HepG2 (cell line): ENCODE data around the gene EPB41L2. TPM values are rescaled to one million over a fixed set of nuclear protein-coding genes. Genes with fewer than 3 reads are reported as not detected.
A peak's percentile ranks its signal among the peaks of the same experiment; 100 is the strongest.

ENCODE experiments used
- ATF1 ChIP-seq: IDR thresholded peaks from 2 replicates; pipeline ENCODE4 v1.6.1; 2016; ENCODE audit warnings: mild to moderate bottlenecking, control low read depth
- CC2D1A ChIP-seq: sonication (generic); formaldehyde crosslinking; IDR thresholded peaks from 2 replicates; pipeline ENCODE4 v1.8.1; 2023; ENCODE audit warnings: mild to moderate bottlenecking, missing genetic modification reagents
- GLI4 ChIP-seq: sonication (generic); formaldehyde crosslinking; IDR thresholded peaks from 2 replicates; pipeline ENCODE4 v1.5.1; 2020; ENCODE audit warnings: missing genetic modification reagents, mild to moderate bottlenecking, moderate library complexity, borderline replicate concordance
- HOXA7 ChIP-seq: sonication (generic); formaldehyde crosslinking; IDR thresholded peaks from 2 replicates; pipeline ENCODE4 v1.8.1; 2022; ENCODE audit warnings: mild to moderate bottlenecking, missing genetic modification reagents, moderate library complexity
- MIXL1 ChIP-seq: IDR thresholded peaks from 2 replicates; pipeline ENCODE4 v1.6.1; 2016
- MZF1 ChIP-seq: sonication (generic); formaldehyde crosslinking; IDR thresholded peaks from 2 replicates; pipeline ENCODE4 v1.8.1; 2023; ENCODE audit warnings: mild to moderate bottlenecking, missing genetic modification reagents, borderline replicate concordance
- NFKBIZ ChIP-seq: IDR thresholded peaks from 2 replicates; pipeline ENCODE4 v1.6.1; 2018; ENCODE audit warnings: missing genetic modification reagents, missing compliant biosample characterization
- ZFP41 ChIP-seq: sonication (generic); formaldehyde crosslinking; IDR thresholded peaks from 2 replicates; pipeline ENCODE4 v1.4.0; 2020; ENCODE audit warnings: mild to moderate bottlenecking, missing genetic modification reagents, borderline replicate concordance
- ZNF143 ChIP-seq: sonication (generic); formaldehyde crosslinking; IDR thresholded peaks from 2 replicates; pipeline ENCODE4 v1.4.0; 2020; ENCODE audit warnings: missing genetic modification reagents
- ZNF546 ChIP-seq: sonication (generic); formaldehyde crosslinking; conservative IDR thresholded peaks from 2 replicates; pipeline ENCODE4 v1.8.1; 2023; ENCODE audit warnings: mild to moderate bottlenecking, missing genetic modification reagents
- ZNF552 ChIP-seq: sonication (generic); formaldehyde crosslinking; IDR thresholded peaks from 2 replicates; pipeline ENCODE4 v1.9.0; 2022; ENCODE audit warnings: missing genetic modification reagents, mild to moderate bottlenecking, borderline replicate concordance
- ZNF564 ChIP-seq: sonication (generic); formaldehyde crosslinking; IDR thresholded peaks from 2 replicates; pipeline ENCODE4 v1.8.1; 2023; ENCODE audit warnings: mild to moderate bottlenecking, missing genetic modification reagents
- ZNF589 ChIP-seq: sonication (generic); formaldehyde crosslinking; conservative IDR thresholded peaks from 2 replicates; pipeline ENCODE4 v1.8.0; 2022; ENCODE audit warnings: mild to moderate bottlenecking, moderate library complexity, missing genetic modification reagents
- ZNF607 ChIP-seq: sonication (generic); formaldehyde crosslinking; IDR thresholded peaks from 2 replicates; pipeline ENCODE4 v1.5.1; 2020; ENCODE audit warnings: missing genetic modification reagents, mild to moderate bottlenecking, borderline replicate concordance
- ZNF75D ChIP-seq: sonication (generic); formaldehyde crosslinking; IDR thresholded peaks from 2 replicates; pipeline ENCODE4 v1.8.1; 2023; ENCODE audit warnings: missing genetic modification reagents, mild to moderate bottlenecking, borderline replicate concordance
- ZNF850 ChIP-seq: sonication (generic); formaldehyde crosslinking; conservative IDR thresholded peaks from 2 replicates; pipeline ENCODE4 v1.9.0; 2021; ENCODE audit warnings: mild to moderate bottlenecking, missing genetic modification reagents
- polyA plus RNA-seq, 8 experiments: library from polyadenylated mRNA; depleted of rRNA in 3 of 8; stranded (reverse) in 7 of 8; unstranded in 1 of 8; fragments of >200 nt; fragmentation: Illumina TruSeq in 4 of 8; extraction: Trizol in 4 of 8; gene quantifications; 2 replicates each; pipeline versions ENCODE4 v1.2.1 to v1.2.3, GENCODE V29; 2011 to 2016; ENCODE audit warnings: low read depth in 4 of 8, missing spikeins in 1 of 8, mixed read lengths in 1 of 8; ENCODE audit not compliant: insufficient read depth in 1 of 8
- total RNA-seq, 5 experiments: library from RNA; depleted of rRNA; stranded (reverse); fragments of >200 nt; fragmentation: Illumina TruSeq; extraction: Trizol; gene quantifications; 2 replicates each; pipeline ENCODE4 v1.2.3, GENCODE V29; 2016; ENCODE audit warnings: low read depth in 1 of 5
- TF ChIP-seq, protein P1 (sequence below): sonication (generic); formaldehyde crosslinking; IDR thresholded peaks from 2 replicates; pipeline ENCODE4 v1.5.0; 2020; ENCODE audit warnings: missing genetic modification reagents
- TF ChIP-seq, protein P2 (sequence below): sonication (generic); formaldehyde crosslinking; IDR thresholded peaks from 2 replicates; pipeline ENCODE4 v1.5.1; 2020; ENCODE audit warnings: missing genetic modification reagents, mild to moderate bottlenecking, borderline replicate concordance
- TF ChIP-seq, protein P3 (sequence below): sonication (generic); formaldehyde crosslinking; conservative IDR thresholded peaks from 2 replicates; pipeline ENCODE4 v1.5.0; 2020; ENCODE audit warnings: missing genetic modification reagents
- TF ChIP-seq, protein P4 (sequence below): sonication (generic); formaldehyde crosslinking; IDR thresholded peaks from 2 replicates; pipeline ENCODE4 v1.5.0; 2020; ENCODE audit warnings: missing genetic modification reagents, mild to moderate bottlenecking, borderline replicate concordance
- TF ChIP-seq, protein P5 (sequence below): sonication (generic); formaldehyde crosslinking; IDR thresholded peaks from 2 replicates; pipeline ENCODE4 v1.9.0; 2021; ENCODE audit warnings: missing genetic modification reagents, borderline replicate concordance

EPB41L2 gene
- total and polyA plus RNA-seq, 2 of the 13 experiments (the other 11 are each of a cell fraction or from before 2014, with no cell fraction given): 41.7 to 56.4 TPM

DNA sequence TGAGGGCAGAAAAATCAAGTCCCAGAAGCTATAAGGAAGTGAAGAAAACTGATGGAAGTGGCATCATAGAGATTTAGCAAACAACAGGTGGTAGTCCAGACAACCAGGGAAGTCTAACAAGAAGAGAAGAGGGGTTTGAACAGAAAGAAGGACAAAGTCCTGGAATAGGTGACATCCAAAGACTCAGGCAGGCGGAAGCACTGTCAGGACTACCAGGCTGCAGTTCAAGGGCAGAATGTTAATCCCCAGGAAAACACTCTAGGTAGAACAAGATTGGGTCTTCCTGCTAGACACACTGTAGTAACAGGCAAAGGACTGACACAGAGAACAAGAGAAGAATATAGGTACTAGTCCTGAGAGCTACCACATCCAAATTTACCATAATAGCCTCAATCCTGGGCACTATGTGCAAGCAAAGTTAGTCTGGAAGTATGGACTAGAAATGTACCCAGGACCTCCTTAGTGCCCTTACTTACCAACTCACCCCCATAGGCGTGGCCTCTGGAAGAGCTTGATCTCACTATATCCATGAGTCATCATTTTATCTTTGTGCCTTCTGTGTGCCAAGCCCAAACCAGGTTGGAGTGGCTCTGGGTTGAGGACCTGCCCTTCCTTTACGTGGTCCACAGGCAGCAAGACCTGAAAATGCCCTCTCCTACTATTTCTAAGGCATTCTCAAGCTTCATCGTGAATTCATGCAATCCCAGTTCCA lies 2.2 kb upstream of the EPB41L2 start (continued):
- TF ChIP-seq, protein P1, sequence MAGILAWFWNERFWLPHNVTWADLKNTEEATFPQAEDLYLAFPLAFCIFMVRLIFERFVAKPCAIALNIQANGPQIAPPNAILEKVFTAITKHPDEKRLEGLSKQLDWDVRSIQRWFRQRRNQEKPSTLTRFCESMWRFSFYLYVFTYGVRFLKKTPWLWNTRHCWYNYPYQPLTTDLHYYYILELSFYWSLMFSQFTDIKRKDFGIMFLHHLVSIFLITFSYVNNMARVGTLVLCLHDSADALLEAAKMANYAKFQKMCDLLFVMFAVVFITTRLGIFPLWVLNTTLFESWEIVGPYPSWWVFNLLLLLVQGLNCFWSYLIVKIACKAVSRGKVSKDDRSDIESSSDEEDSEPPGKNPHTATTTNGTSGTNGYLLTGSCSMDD (CRISPR knock-in tag): no peak
- TF ChIP-seq MIXL1 (CRISPR knock-in tag) (peak; percentile 60), ZNF75D (CRISPR knock-in tag) (no peak), NFKBIZ (0 out of 2 replicates have a peak, but pooled peaks have one; percentile 31), ZNF589 (CRISPR knock-in tag) (no peak), ATF1 (CRISPR knock-in tag) (no peak; the same call in 1 of the 2 replicates), ZNF552 (CRISPR knock-in tag) (no peak), HOXA7 (CRISPR knock-in tag) (no peak), ZFP41 (CRISPR knock-in tag) (no peak), CC2D1A (CRISPR knock-in tag) (0 out of 2 replicates have a peak, but pooled peaks have one; percentile 63), ZNF607 (CRISPR knock-in tag) (peak; percentile 19; the same call in 1 of the 2 replicates), GLI4 (0 out of 2 replicates have a peak, but pooled peaks have one; percentile 48), ZNF564 (no peak), ZNF546 (CRISPR knock-in tag) (no peak), MZF1 (no peak), ZNF143 (CRISPR knock-in tag) (no peak), ZNF850 (no peak)
- TF ChIP-seq, protein P2, sequence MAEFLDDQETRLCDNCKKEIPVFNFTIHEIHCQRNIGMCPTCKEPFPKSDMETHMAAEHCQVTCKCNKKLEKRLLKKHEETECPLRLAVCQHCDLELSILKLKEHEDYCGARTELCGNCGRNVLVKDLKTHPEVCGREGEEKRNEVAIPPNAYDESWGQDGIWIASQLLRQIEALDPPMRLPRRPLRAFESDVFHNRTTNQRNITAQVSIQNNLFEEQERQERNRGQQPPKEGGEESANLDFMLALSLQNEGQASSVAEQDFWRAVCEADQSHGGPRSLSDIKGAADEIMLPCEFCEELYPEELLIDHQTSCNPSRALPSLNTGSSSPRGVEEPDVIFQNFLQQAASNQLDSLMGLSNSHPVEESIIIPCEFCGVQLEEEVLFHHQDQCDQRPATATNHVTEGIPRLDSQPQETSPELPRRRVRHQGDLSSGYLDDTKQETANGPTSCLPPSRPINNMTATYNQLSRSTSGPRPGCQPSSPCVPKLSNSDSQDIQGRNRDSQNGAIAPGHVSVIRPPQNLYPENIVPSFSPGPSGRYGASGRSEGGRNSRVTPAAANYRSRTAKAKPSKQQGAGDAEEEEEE (CRISPR knock-in tag): no peak
- TF ChIP-seq, protein P3, sequence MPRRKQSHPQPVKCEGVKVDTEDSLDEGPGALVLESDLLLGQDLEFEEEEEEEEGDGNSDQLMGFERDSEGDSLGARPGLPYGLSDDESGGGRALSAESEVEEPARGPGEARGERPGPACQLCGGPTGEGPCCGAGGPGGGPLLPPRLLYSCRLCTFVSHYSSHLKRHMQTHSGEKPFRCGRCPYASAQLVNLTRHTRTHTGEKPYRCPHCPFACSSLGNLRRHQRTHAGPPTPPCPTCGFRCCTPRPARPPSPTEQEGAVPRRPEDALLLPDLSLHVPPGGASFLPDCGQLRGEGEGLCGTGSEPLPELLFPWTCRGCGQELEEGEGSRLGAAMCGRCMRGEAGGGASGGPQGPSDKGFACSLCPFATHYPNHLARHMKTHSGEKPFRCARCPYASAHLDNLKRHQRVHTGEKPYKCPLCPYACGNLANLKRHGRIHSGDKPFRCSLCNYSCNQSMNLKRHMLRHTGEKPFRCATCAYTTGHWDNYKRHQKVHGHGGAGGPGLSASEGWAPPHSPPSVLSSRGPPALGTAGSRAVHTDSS (CRISPR knock-in tag): no peak
- TF ChIP-seq, protein P4, sequence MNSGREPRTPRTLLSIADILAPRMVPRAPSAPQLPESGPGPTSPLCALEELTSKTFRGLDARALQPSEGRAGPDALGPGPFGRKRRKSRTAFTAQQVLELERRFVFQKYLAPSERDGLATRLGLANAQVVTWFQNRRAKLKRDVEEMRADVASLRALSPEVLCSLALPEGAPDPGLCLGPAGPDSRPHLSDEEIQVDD: no peak
- TF ChIP-seq, protein P5, sequence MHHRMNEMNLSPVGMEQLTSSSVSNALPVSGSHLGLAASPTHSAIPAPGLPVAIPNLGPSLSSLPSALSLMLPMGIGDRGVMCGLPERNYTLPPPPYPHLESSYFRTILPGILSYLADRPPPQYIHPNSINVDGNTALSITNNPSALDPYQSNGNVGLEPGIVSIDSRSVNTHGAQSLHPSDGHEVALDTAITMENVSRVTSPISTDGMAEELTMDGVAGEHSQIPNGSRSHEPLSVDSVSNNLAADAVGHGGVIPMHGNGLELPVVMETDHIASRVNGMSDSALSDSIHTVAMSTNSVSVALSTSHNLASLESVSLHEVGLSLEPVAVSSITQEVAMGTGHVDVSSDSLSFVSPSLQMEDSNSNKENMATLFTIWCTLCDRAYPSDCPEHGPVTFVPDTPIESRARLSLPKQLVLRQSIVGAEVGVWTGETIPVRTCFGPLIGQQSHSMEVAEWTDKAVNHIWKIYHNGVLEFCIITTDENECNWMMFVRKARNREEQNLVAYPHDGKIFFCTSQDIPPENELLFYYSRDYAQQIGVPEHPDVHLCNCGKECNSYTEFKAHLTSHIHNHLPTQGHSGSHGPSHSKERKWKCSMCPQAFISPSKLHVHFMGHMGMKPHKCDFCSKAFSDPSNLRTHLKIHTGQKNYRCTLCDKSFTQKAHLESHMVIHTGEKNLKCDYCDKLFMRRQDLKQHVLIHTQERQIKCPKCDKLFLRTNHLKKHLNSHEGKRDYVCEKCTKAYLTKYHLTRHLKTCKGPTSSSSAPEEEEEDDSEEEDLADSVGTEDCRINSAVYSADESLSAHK (CRISPR knock-in tag): no peak
